ENCODE data around the gene MLLT3. TPM values are rescaled to one million over a fixed set of nuclear protein-coding genes. Genes with fewer than 3 reads are reported as not detected.

Gene MLLT3
- total RNA-seq, 4 donors from 2014 or later, result 2.1 to 30.4 (median 14.0) TPM

GRCh38 chr9:20478786-20479185, 143.5 kb downstream of the MLLT3 start:
- peak overlapping the region in 1 of 2 donors; percentile 8 for H3K27ac ChIP-seq
- no peaks in the 10 kb centered on the region for H3K27me3 ChIP-seq
- H3K4me3 ChIP-seq, result no peak overlapping the region
- H3K4me1 ChIP-seq, result peaks cover 0 to 3% of the 10 kb centered on the region in 2 donors
- intact Hi-C loops (cut with DNase I; ENCODE audit: low total_unique reads), result no loop called here
- no peaks in the 10 kb centered on the region for H3K9me3 ChIP-seq
- TF ChIP-seq POLR2A (IDR thresholded peaks at IDR 0.05) (no peak), CTCF (IDR thresholded peaks at IDR 0.05) (no peak)
- no peaks in the 10 kb centered on the region for H3K36me3 ChIP-seq
- no peak for DNase-seq

GRCh38 chr9:20477940-20478620, 144.2 kb downstream of the MLLT3 start:
- Histone ChIP-seq H3K4me3 (no peak overlapping the region), H3K27ac (no peak overlapping the region), H3K4me1 (peaks cover 0 to 3% of the 10 kb centered on the region in 2 donors), H3K9me3 (no peaks in the 10 kb centered on the region), H3K27me3 (no peaks in the 10 kb centered on the region), H3K36me3 (no peaks in the 10 kb centered on the region)
- no peak for TF ChIP-seq POLR2A (IDR thresholded peaks at IDR 0.05)
- no peak for TF ChIP-seq CTCF (IDR thresholded peaks at IDR 0.05)
- no peak for DNase-seq
- intact Hi-C loops (cut with DNase I; ENCODE audit: low total_unique reads), result no loop called here

GRCh38 chr9:20476912-20477521, 145.3 kb downstream of the MLLT3 start:
- H3K4me3 ChIP-seq, result no peak overlapping the region
- intact Hi-C loops (cut with DNase I; ENCODE audit: low total_unique reads), result no loop called here
- no peak overlapping the region for H3K27ac ChIP-seq
- H3K4me1 ChIP-seq, result peaks cover 0 to 3% of the 10 kb centered on the region in 2 donors
- H3K9me3 ChIP-seq, result no peaks in the 10 kb centered on the region
- no peaks in the 10 kb centered on the region for H3K27me3 ChIP-seq
- H3K36me3 ChIP-seq, result no peaks in the 10 kb centered on the region
- no peak for TF ChIP-seq CTCF (IDR thresholded peaks at IDR 0.05)
- DNase-seq, result no peak

- H3K27ac ChIP-seq, result no peak overlapping the region
- TF ChIP-seq CTCF (IDR thresholded peaks at IDR 0.05) (no peak), POLR2A (IDR thresholded peaks at IDR 0.05) (no peak)
- no peak for DNase-seq
- H3K36me3 ChIP-seq, result no peaks in the 10 kb centered on the region
- peaks cover 0 to 3% of the 10 kb centered on the region in 2 donors for H3K4me1 ChIP-seq
- no peak overlapping the region for H3K4me3 ChIP-seq
- H3K9me3 ChIP-seq, result no peaks in the 10 kb centered on the region
- no peaks in the 10 kb centered on the region for H3K27me3 ChIP-seq
- intact Hi-C loops (cut with DNase I; ENCODE audit: low total_unique reads), result no loop called here
These were observed 147.8 kb downstream of the MLLT3 start for GRCh38 chr9:20474496-20474895.

GRCh38 chr9:20473515-20474013, 148.7 kb downstream of the MLLT3 start:
- H3K4me1 ChIP-seq, result peaks cover 0 to 3% of the 10 kb centered on the region in 2 donors

More at GRCh38 chr9:20473515-20474013, 148.7 kb downstream of the MLLT3 start:
- intact Hi-C loops (cut with DNase I; ENCODE audit: low total_unique reads), result no loop called here
- Histone ChIP-seq H3K27me3 (no peaks in the 10 kb centered on the region), H3K27ac (no peak overlapping the region), H3K36me3 (no peaks in the 10 kb centered on the region), H3K4me3 (no peak overlapping the region), H3K9me3 (no peaks in the 10 kb centered on the region)
- no peak for DNase-seq
- TF ChIP-seq POLR2A (IDR thresholded peaks at IDR 0.05), result no peak
- TF ChIP-seq CTCF (IDR thresholded peaks at IDR 0.05), result no peak

Measured in uterus (tissue), 4 donors.